ENCODE results near the gene SKAP2.

SKAP2 gene

GRCh38 chr7:26899519-26899918, 35.1 kb upstream of the SKAP2 start:
- Histone ChIP-seq H3K9me3 (ENCODE audit: severe bottlenecking) (no peaks in the 10 kb centered on the region), H3K4me3 (ENCODE audit: low read depth, low read length) (no peak overlapping the region), H3K36me3 (no peaks in the 10 kb centered on the region), H3K27ac (no peak overlapping the region), H3K27me3 (ENCODE audit: insufficient read depth, low read depth, severe bottlenecking) (peaks cover 7% of the 10 kb centered on the region)
- DNase-seq = no peak
- TF ChIP-seq CTCF (IDR thresholded peaks at IDR 0.05; ENCODE audit: low read depth, low read length) = no peak

DNA sequence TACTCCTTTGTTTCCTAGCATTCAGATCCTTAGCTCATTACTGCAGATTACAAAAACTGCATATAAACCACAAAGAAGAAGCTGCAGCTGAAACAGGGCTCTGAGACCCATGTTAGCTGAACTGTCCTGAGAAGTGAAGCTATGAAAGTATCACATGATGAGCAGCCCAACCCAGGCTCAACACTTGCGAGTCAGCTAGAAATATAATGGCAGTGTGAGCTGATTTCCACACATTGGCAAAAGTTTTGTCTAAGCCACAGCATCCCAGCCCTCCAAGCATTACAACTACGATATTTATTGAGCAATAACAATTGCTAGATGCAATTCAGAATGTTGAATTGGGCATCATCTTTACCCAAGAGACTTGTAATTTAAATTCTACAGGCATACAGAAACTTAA, 34.5 kb upstream of the SKAP2 start:
- Histone ChIP-seq H3K27ac (no peak overlapping the region), H3K36me3 (no peaks in the 10 kb centered on the region), H3K9me3 (ENCODE audit: severe bottlenecking) (no peaks in the 10 kb centered on the region), H3K4me3 (ENCODE audit: low read depth, low read length) (no peak overlapping the region), H3K27me3 (ENCODE audit: insufficient read depth, low read depth, severe bottlenecking) (peaks cover 7% of the 10 kb centered on the region)
- TF ChIP-seq CTCF (IDR thresholded peaks at IDR 0.05; ENCODE audit: low read depth, low read length) = no peak
- no peak for DNase-seq

GRCh38 chr7:26897928-26898327, 33.5 kb upstream of the SKAP2 start:
- peaks cover 7% of the 10 kb centered on the region for H3K27me3 ChIP-seq (ENCODE audit: insufficient read depth, low read depth, severe bottlenecking)
- no peak for DNase-seq
- no peaks in the 10 kb centered on the region for H3K36me3 ChIP-seq
- no peak overlapping the region for H3K4me3 ChIP-seq (ENCODE audit: low read depth, low read length)
- H3K9me3 ChIP-seq (ENCODE audit: severe bottlenecking) = no peaks in the 10 kb centered on the region
- no peak for TF ChIP-seq CTCF (IDR thresholded peaks at IDR 0.05; ENCODE audit: low read depth, low read length)
- H3K27ac ChIP-seq = no peak overlapping the region

GRCh38 chr7:26891400-26892350, 27.3 kb upstream of the SKAP2 start:
- peaks cover 6% of the 10 kb centered on the region for H3K27me3 ChIP-seq (ENCODE audit: insufficient read depth, low read depth, severe bottlenecking)
- no peaks in the 10 kb centered on the region for H3K36me3 ChIP-seq
- no peak overlapping the region for H3K4me3 ChIP-seq (ENCODE audit: low read depth, low read length)
- no peak for TF ChIP-seq CTCF (IDR thresholded peaks at IDR 0.05; ENCODE audit: low read depth, low read length)
- no peak overlapping the region for H3K27ac ChIP-seq
- H3K9me3 ChIP-seq (ENCODE audit: severe bottlenecking) = no peaks in the 10 kb centered on the region
- no peak for DNase-seq

GRCh38 chr7:26880852-26881251, 16.5 kb upstream of the SKAP2 start:
- H3K36me3 ChIP-seq = no peaks in the 10 kb centered on the region
- H3K4me3 ChIP-seq (ENCODE audit: low read depth, low read length) = no peak overlapping the region
- H3K9me3 ChIP-seq (ENCODE audit: severe bottlenecking) = peaks cover 7% of the 10 kb centered on the region
- no peak for TF ChIP-seq CTCF (IDR thresholded peaks at IDR 0.05; ENCODE audit: low read depth, low read length)
- H3K27ac ChIP-seq = no peak overlapping the region
- H3K27me3 ChIP-seq (ENCODE audit: insufficient read depth, low read depth, severe bottlenecking) = no peaks in the 10 kb centered on the region
- no peak for DNase-seq

Data from WERI-Rb-1 (cell line).